K562 (cell line): ENCODE results near the gene ZC3H13. TPM values are rescaled to one million over a fixed set of nuclear protein-coding genes. Genes with fewer than 3 reads are reported as not detected.

ENCODE experiments used
- ARID2 ChIP-seq: fragments of 450-650 bp; IDR thresholded peaks from 2 replicates; pipeline ENCODE4 v1.6.1; 2017; ENCODE audit warnings: antibody characterized with exemption, mild to moderate bottlenecking
- BRD4 ChIP-seq: fragments of 200-600 bp; sonication (generic); IDR thresholded peaks from 2 replicates; pipeline ENCODE4 v1.6.1; 2017; ENCODE audit warnings: inconsistent platforms
- CTBP1 ChIP-seq: fragments of 450-650 bp; IDR thresholded peaks from 2 replicates; pipeline ENCODE4 v1.6.1; 2016; ENCODE audit warnings: borderline replicate concordance
- FOXA1 ChIP-seq: fragments of 450-650 bp; IDR thresholded peaks from 2 replicates; pipeline ENCODE4 v1.6.1; 2016; ENCODE audit warnings: mild to moderate bottlenecking, borderline replicate concordance
- FOXM1 ChIP-seq, 2 experiments: fragments of 450-650 bp in 1 of 2; sonication (generic) in 1 of 2; formaldehyde crosslinking in 1 of 2; IDR thresholded peaks; 2 replicates each; pipeline versions ENCODE4 v1.6.1 to v1.9.0; 2017 to 2022; ENCODE audit warnings: low read depth in 2 of 2, mild to moderate bottlenecking in 2 of 2, missing genetic modification reagents in 1 of 2, moderate library complexity in 1 of 2
- GTF2A2 ChIP-seq: IDR thresholded peaks from 2 replicates; pipeline ENCODE4 v1.6.1; 2016; ENCODE audit warnings: mild to moderate bottlenecking, missing genetic modification characterization, missing compliant biosample characterization
- HMG20A ChIP-seq: fragments of 450-650 bp; formaldehyde crosslinking; conservative IDR thresholded peaks from 2 replicates; pipeline ENCODE4 v1.4.0; 2020; ENCODE audit warnings: mild to moderate bottlenecking, mixed read lengths
- ILK ChIP-seq: fragments of 450-650 bp; IDR thresholded peaks from 2 replicates; pipeline ENCODE4 v1.6.1; 2016; ENCODE audit warnings: missing genetic modification characterization, low read depth, mild to moderate bottlenecking, missing compliant biosample characterization, moderate library complexity, borderline replicate concordance
- KAT2B ChIP-seq: IDR thresholded peaks from one replicate; pipeline ENCODE4 v1.6.1; 2012; ENCODE audit warnings: low read depth, mild to moderate bottlenecking, control low read depth, inconsistent platforms, low read length, moderate library complexity
- MAFG ChIP-seq: fragments of 450-650 bp; conservative IDR thresholded peaks from 2 replicates; pipeline ENCODE4 v1.6.1; 2016; ENCODE audit warnings: missing genetic modification characterization, missing compliant biosample characterization
- NR4A1 ChIP-seq, 2 experiments: fragments of 250-450 bp in 1 of 2; fragments of 450-650 bp in 1 of 2; sonication (Bioruptor Pico) in 1 of 2; IDR thresholded peaks; 2 replicates each; pipeline versions ENCODE4 v1.4.0 to v1.6.1; 2016 to 2020; ENCODE audit warnings: mild to moderate bottlenecking in 2 of 2, missing compliant biosample characterization in 1 of 2, missing genetic modification characterization in 1 of 2, moderate library complexity in 1 of 2
- NRF1 ChIP-seq, 2 experiments: fragments of 450-650 bp; IDR thresholded peaks in 1 of 2; conservative IDR thresholded peaks in 1 of 2; 2 replicates each; pipeline ENCODE4 v1.6.1; 2014; ENCODE audit warnings: mild to moderate bottlenecking in 2 of 2
- PTRF ChIP-seq: fragments of 450-650 bp; IDR thresholded peaks from 2 replicates; pipeline ENCODE4 v1.6.1; 2016; ENCODE audit warnings: mild to moderate bottlenecking, missing genetic modification characterization, missing compliant biosample characterization
- RB1 ChIP-seq: fragments of 450-650 bp; IDR thresholded peaks from 2 replicates; pipeline ENCODE4 v1.6.1; 2017; ENCODE audit warnings: low read depth, mild to moderate bottlenecking
- RBM34 ChIP-seq: fragments of 200-400 bp; formaldehyde crosslinking; IDR thresholded peaks from 2 replicates; pipeline ENCODE4 v1.6.1; 2018; ENCODE audit warnings: low read length, borderline replicate concordance; ENCODE audit not compliant: insufficient read depth
- SPI1 ChIP-seq: IDR thresholded peaks from 2 replicates; pipeline ENCODE4 v1.6.1; 2011; ENCODE audit warnings: low read depth, low read length, control low read depth, borderline replicate concordance
- TAF7 ChIP-seq: fragments of 450-650 bp; IDR thresholded peaks from 2 replicates; pipeline ENCODE4 v1.6.1; 2016; ENCODE audit warnings: missing genetic modification characterization, missing compliant biosample characterization
- ZBTB33 ChIP-seq: sonication (generic); formaldehyde crosslinking; IDR thresholded peaks from 2 replicates; pipeline ENCODE4 v1.8.1; 2023; ENCODE audit warnings: mild to moderate bottlenecking, missing genetic modification reagents
- ZBTB5 ChIP-seq: fragments of 450-650 bp; IDR thresholded peaks from 2 replicates; pipeline ENCODE4 v1.6.1; 2017; ENCODE audit warnings: antibody characterized with exemption
- ZBTB7A ChIP-seq: IDR thresholded peaks from 2 replicates; pipeline ENCODE4 v1.6.1; 2011; ENCODE audit warnings: low read depth, mild to moderate bottlenecking, low read length, moderate library complexity, borderline replicate concordance; ENCODE audit not compliant: control insufficient read depth
- ZC3H8 ChIP-seq: fragments of 450-650 bp; IDR thresholded peaks from 2 replicates; pipeline ENCODE4 v1.6.1; 2017
- ZKSCAN1 ChIP-seq: fragments of 150-350 bp; IDR thresholded peaks from 2 replicates; pipeline ENCODE4 v1.6.1; 2016; ENCODE audit warnings: low read depth, low read length
- ZNF143 ChIP-seq: sonication (generic); formaldehyde crosslinking; IDR thresholded peaks from 2 replicates; pipeline ENCODE4 v1.9.0; 2022; ENCODE audit warnings: mild to moderate bottlenecking, missing genetic modification reagents
- ZNF217 ChIP-seq: sonication (generic); formaldehyde crosslinking; IDR thresholded peaks from 2 replicates; pipeline ENCODE4 v1.8.0; 2022; ENCODE audit warnings: mild to moderate bottlenecking, missing genetic modification reagents
- polyA plus RNA-seq, 8 experiments: library from polyadenylated mRNA; depleted of rRNA in 4 of 8; stranded (reverse) in 5 of 8; unstranded in 3 of 8; fragments of >200 nt; fragmentation: Nextera tagmentation in 2 of 8; fragmentation: Illumina TruSeq in 1 of 8; extraction: Ambion mirVana in 2 of 8; extraction: Trizol in 1 of 8; gene quantifications; 2 replicates each; pipeline versions ENCODE4 v1.2.1 to v1.2.3, GENCODE V29; 2011 to 2014; ENCODE audit warnings: inconsistent platforms in 1 of 8, missing spikeins in 1 of 8
- total RNA-seq, 7 experiments: library from RNA; depleted of rRNA in 6 of 7; stranded (reverse); fragments of >200 nt in 6 of 7; fragmentation: Illumina TruSeq in 2 of 7; extraction: Trizol in 2 of 7; gene quantifications; 2 replicates each; pipeline versions ENCODE4 v1.2.1 to v1.2.3, GENCODE V29; 2011 to 2021; ENCODE audit warnings: low replicate concordance in 1 of 7
- TF ChIP-seq, protein P1 (sequence below): fragments of 450-650 bp; IDR thresholded peaks from 2 replicates; pipeline ENCODE4 v1.6.1; 2016; ENCODE audit warnings: missing biosample characterization, missing genetic modification characterization

The ZC3H13 gene
- total and polyA plus RNA-seq, 9 of the 15 experiments (the other 6 are each of a cell fraction or from before 2014, with no cell fraction given) = 4.9 to 27.6 (median 12.1) TPM

- TF ChIP-seq BRD4 (no peak), ILK (no peak), TAF7 (tag) (peak; percentile 52), CTBP1 (peak; percentile 58), HMG20A (CRISPR knock-in tag) (no peak), ZKSCAN1 (no peak), FOXM1 (IDR thresholded peaks at IDR 0.05; ENCODE audit: low read depth) (no peak), FOXM1 (CRISPR knock-in tag; IDR thresholded peaks at IDR 0.05; ENCODE audit: low read depth) (no peak), ZBTB33 (CRISPR knock-in tag) (no peak), ARID2 (no peak), GTF2A2 (tag) (no peak), PTRF (no peak), NR4A1 (CRISPR knock-in tag; IDR thresholded peaks at IDR 0.05) (no peak), NR4A1 (tag; IDR thresholded peaks at IDR 0.05) (no peak), ZNF217 (CRISPR knock-in tag) (no peak), RB1 (peak; percentile 39; the same call in 1 of the 2 replicates), MAFG (tag) (no peak), ZNF143 (CRISPR knock-in tag) (no peak), ZBTB5 (no peak), KAT2B (no peak), SPI1 (peak; percentile 46; the same call in 1 of the 2 replicates), ZC3H8 (no peak), FOXA1 (no peak), RBM34 (no peak), ZBTB7A (no peak), NRF1 (conservative IDR thresholded peaks at IDR 0.05 in 1 of 2, IDR thresholded peaks at IDR 0.05 in 1 of 2) (peak; percentile 78 to 80)
- TF ChIP-seq, protein P1, sequence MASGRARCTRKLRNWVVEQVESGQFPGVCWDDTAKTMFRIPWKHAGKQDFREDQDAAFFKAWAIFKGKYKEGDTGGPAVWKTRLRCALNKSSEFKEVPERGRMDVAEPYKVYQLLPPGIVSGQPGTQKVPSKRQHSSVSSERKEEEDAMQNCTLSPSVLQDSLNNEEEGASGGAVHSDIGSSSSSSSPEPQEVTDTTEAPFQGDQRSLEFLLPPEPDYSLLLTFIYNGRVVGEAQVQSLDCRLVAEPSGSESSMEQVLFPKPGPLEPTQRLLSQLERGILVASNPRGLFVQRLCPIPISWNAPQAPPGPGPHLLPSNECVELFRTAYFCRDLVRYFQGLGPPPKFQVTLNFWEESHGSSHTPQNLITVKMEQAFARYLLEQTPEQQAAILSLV (tag) = no peak
Measured at GRCh38 chr13:46052319-46053161, at the start of gene ZC3H13 (continued).
